Peyer's patch (tissue), 4 donors: Measurements from ENCODE around the gene PCDHGB1. TPM values are rescaled to one million over a fixed set of nuclear protein-coding genes. Genes with fewer than 3 reads are reported as not detected.
"Not testable (repeated sequence)": the region's sequence is repeated elsewhere in the genome, so short reads cannot be mapped to it uniquely, and the experiment has no call there.

Experiments
- DNase-seq, 3 donors: peaks; one replicate each; pipeline ENCODE4 v3.0.0-alpha.2; 2017 to 2019
- H3K27ac ChIP-seq, 4 donors: fragments of 200-600 bp; sonication (generic); one replicate each; pipeline ENCODE4 v1.5.1; 2016 to 2019
- H3K27me3 ChIP-seq, 2 donors: fragments of 200-600 bp; sonication (generic); one replicate each; pipeline ENCODE4 v1.5.1; 2019
- H3K36me3 ChIP-seq, 3 donors: fragments of 200-600 bp; sonication (generic); one replicate each; pipeline ENCODE4 v1.5.1; 2016 to 2019
- H3K4me1 ChIP-seq, 4 donors: fragments of 200-600 bp; sonication (generic); one replicate each; pipeline ENCODE4 v1.5.1; 2016 to 2019
- H3K4me3 ChIP-seq, 4 donors: fragments of 200-600 bp; sonication (generic); 1 replicate in 3 of 4; 2 replicates in 1 of 4; pipeline ENCODE4 v1.5.1; 2016 to 2019; ENCODE audit warnings: mild to moderate bottlenecking in 1 of 4
- H3K9me3 ChIP-seq, 4 donors: fragments of 200-600 bp; sonication (generic); one replicate each; pipeline ENCODE4 v1.5.1; 2016 to 2019; ENCODE audit warnings: mild to moderate bottlenecking in 1 of 4
- CTCF ChIP-seq, 6 experiments: fragments of 450-650 bp in 4 of 6; fragments of 200-600 bp in 2 of 6; sonication (generic) in 1 of 6; IDR thresholded peaks; one replicate each; pipeline ENCODE4 v1.5.1; 2017 to 2019; ENCODE audit warnings: antibody characterized with exemption in 6 of 6, mild to moderate bottlenecking in 3 of 6, moderate library complexity in 1 of 6
- POLR2A ChIP-seq, 2 donors: fragments of 450-650 bp; IDR thresholded peaks; one replicate each; pipeline ENCODE4 v1.5.1; 2017; ENCODE audit warnings: antibody characterized with exemption in 2 of 2, mild to moderate bottlenecking in 2 of 2, moderate library complexity in 2 of 2
- total RNA-seq, 4 donors: library from RNA; depleted of rRNA; stranded (reverse); fragments of >200 nt; gene quantifications; one replicate each; pipeline ENCODE4 v1.1.0, GENCODE V29; 2016

PCDHGB1 gene
- total RNA-seq, 4 donors from 2014 or later, result 0.27 to 0.53 (median 0.47) TPM; not detected in 1

- TF ChIP-seq CTCF (IDR thresholded peaks at IDR 0.05) (peak in 1 of 6 experiments; percentile 11), POLR2A (IDR thresholded peaks at IDR 0.05) (no peak)
- Histone ChIP-seq H3K27ac (no peak within 1 kb of the TSS), H3K36me3 (no peaks in the 10 kb centered on the region), H3K4me1 (no peaks in the 10 kb centered on the region), H3K4me3 (no peak within 1 kb of the TSS), H3K9me3 (peaks cover 0 to 35% (median 13%) of the 10 kb centered on the region in 4 donors), H3K27me3 (no peaks in the 10 kb centered on the region)
- DNase-seq, result peak in 1 of 3 donors; percentile 25
Measured at GRCh38 chr5:141330299-141331080, 19.4 kb upstream of the PCDHGB1 start, which contains the start of gene PCDHGA1. Gene PCDHGA1, plus strand, starts transcription at chr5:141330514.

- not testable (repeated sequence) for H3K27me3 ChIP-seq, H3K4me3 ChIP-seq
- H3K9me3 ChIP-seq, result peaks cover 0 to 35% (median 12%) of the 10 kb centered on the region in 4 donors
Measured at GRCh38 chr5:141332571-141332970, 17.3 kb upstream of the PCDHGB1 start.

GRCh38 chr5:141338538-141339306 lies 11.2 kb upstream of the PCDHGB1 start, which contains the start of gene PCDHGA2:
Gene PCDHGA2, plus strand, starts transcription at chr5:141338760.
- no peaks in the 10 kb centered on the region for H3K4me1 ChIP-seq
- no peaks in the 10 kb centered on the region for H3K36me3 ChIP-seq
- H3K4me3 ChIP-seq, result no peak within 1 kb of the TSS
- no peak within 1 kb of the TSS for H3K27ac ChIP-seq
- no peaks in the 10 kb centered on the region for H3K27me3 ChIP-seq
- no peak for DNase-seq
- peaks cover 0 to 37% (median 10%) of the 10 kb centered on the region in 4 donors for H3K9me3 ChIP-seq
- TF ChIP-seq CTCF (IDR thresholded peaks at IDR 0.05), result peak in 3 of 6 experiments; percentile 9 to 14 (median 10)
- no peak for TF ChIP-seq POLR2A (IDR thresholded peaks at IDR 0.05)

More at GRCh38 chr5:141332571-141332970, 17.3 kb upstream of the PCDHGB1 start:
- not testable (repeated sequence) for H3K4me1 ChIP-seq, H3K27ac ChIP-seq, DNase-seq, H3K36me3 ChIP-seq

GRCh38 chr5:141340781-141341354 lies 9.0 kb upstream of the PCDHGB1 start:
- H3K27ac ChIP-seq, H3K36me3 ChIP-seq, H3K27me3 ChIP-seq, H3K4me3 ChIP-seq, DNase-seq, H3K4me1 ChIP-seq: not testable (repeated sequence)
- peaks cover 0 to 48% (median 14%) of the 10 kb centered on the region in 4 donors for H3K9me3 ChIP-seq

GRCh38 chr5:141342773-141343172 lies 7.1 kb upstream of the PCDHGB1 start:
- no peaks in the 10 kb centered on the region for H3K4me1 ChIP-seq
- peaks cover 0 to 52% (median 14%) of the 10 kb centered on the region in 4 donors for H3K9me3 ChIP-seq
- no peak overlapping the region for H3K27ac ChIP-seq
- no peaks in the 10 kb centered on the region for H3K36me3 ChIP-seq
- DNase-seq, result no peak
- no peak overlapping the region for H3K4me3 ChIP-seq
- no peak for TF ChIP-seq POLR2A (IDR thresholded peaks at IDR 0.05)
- TF ChIP-seq CTCF (IDR thresholded peaks at IDR 0.05), result no peak
- no peaks in the 10 kb centered on the region for H3K27me3 ChIP-seq

GRCh38 chr5:141343242-141343952 lies 6.5 kb upstream of the PCDHGB1 start, which contains the start of gene PCDHGA3:
Gene PCDHGA3, plus strand, starts transcription at chr5:141343829. Its CDS starts 205 bp downstream, at chr5:141344034.
- H3K9me3 ChIP-seq, result peaks cover 0 to 48% (median 14%) of the 10 kb centered on the region in 4 donors
- no peak within 1 kb of the TSS for H3K4me3 ChIP-seq
- TF ChIP-seq CTCF (IDR thresholded peaks at IDR 0.05) (peak in 1 of 6 experiments; percentile 10), POLR2A (IDR thresholded peaks at IDR 0.05) (no peak)
- no peaks in the 10 kb centered on the region for H3K27me3 ChIP-seq
- H3K4me1 ChIP-seq, result no peaks in the 10 kb centered on the region
- no peaks in the 10 kb centered on the region for H3K36me3 ChIP-seq
- H3K27ac ChIP-seq, result no peak within 1 kb of the TSS
- DNase-seq, result no peak
